Liver (tissue), 9 donors: ENCODE data around the gene NDUFAB1. TPM values are rescaled to one million over a fixed set of nuclear protein-coding genes. Genes with fewer than 3 reads are reported as not detected.

Experiments used
- DNase-seq: peaks from one replicate; pipeline ENCODE4 v3.0.0-alpha.2; 2017; ENCODE audit warnings: low spot score
- H3K27ac ChIP-seq, 2 donors: one replicate each; pipeline ENCODE4 v1.7.0; 2013; ENCODE audit warnings: inconsistent platforms in 2 of 2, low read length in 2 of 2, control low read depth in 1 of 2, low read depth in 1 of 2, mild to moderate bottlenecking in 1 of 2
- H3K27me3 ChIP-seq, 4 donors: one replicate each; pipeline versions ENCODE4 v1.6.1 to v1.7.0; 2013; ENCODE audit warnings: low read length in 3 of 4, inconsistent platforms in 1 of 4, mild to moderate bottlenecking in 1 of 4, moderate library complexity in 1 of 4; ENCODE audit not compliant: control insufficient read depth in 4 of 4, insufficient read depth in 4 of 4
- H3K36me3 ChIP-seq, 4 donors: one replicate each; pipeline versions ENCODE4 v1.6.1 to v1.7.0; 2013; ENCODE audit warnings: low read length in 3 of 4, mild to moderate bottlenecking in 3 of 4, low read depth in 1 of 4, moderate library complexity in 1 of 4; ENCODE audit not compliant: control insufficient read depth in 4 of 4, insufficient read depth in 3 of 4
- H3K4me1 ChIP-seq, 4 donors: one replicate each; pipeline versions ENCODE4 v1.6.1 to v1.7.0; 2013; ENCODE audit warnings: low read length in 3 of 4, mild to moderate bottlenecking in 3 of 4, moderate library complexity in 1 of 4; ENCODE audit not compliant: control insufficient read depth in 4 of 4, insufficient read depth in 4 of 4
- H3K4me3 ChIP-seq, 3 donors: one replicate each; pipeline versions ENCODE4 v1.6.1 to v1.7.0; 2013; ENCODE audit warnings: low read length in 3 of 3, control low read depth in 1 of 3, low read depth in 1 of 3, mild to moderate bottlenecking in 1 of 3
- H3K9ac ChIP-seq, 2 donors: one replicate each; pipeline ENCODE4 v1.7.0; 2013; ENCODE audit warnings: low read length in 2 of 2, mild to moderate bottlenecking in 2 of 2, moderate library complexity in 2 of 2, control low read depth in 1 of 2, low read depth in 1 of 2
- H3K9me3 ChIP-seq, 4 donors: one replicate each; pipeline versions ENCODE4 v1.6.1 to v1.7.0; 2013; ENCODE audit warnings: low read length in 3 of 4; ENCODE audit not compliant: control insufficient read depth in 4 of 4
- EGR1 ChIP-seq, 2 donors: IDR thresholded peaks; 2 replicates each; pipeline ENCODE4 v1.6.1; 2016 to 2018; ENCODE audit warnings: antibody characterized with exemption in 2 of 2, low read depth in 2 of 2
- FOXA1 ChIP-seq: IDR thresholded peaks from 2 replicates; pipeline ENCODE4 v1.6.1; 2016; ENCODE audit warnings: antibody characterized with exemption
- FOXA2 ChIP-seq: IDR thresholded peaks from 2 replicates; pipeline ENCODE4 v1.6.1; 2016; ENCODE audit warnings: antibody characterized with exemption
- GABPA ChIP-seq, 2 donors: IDR thresholded peaks in 1 of 2; conservative IDR thresholded peaks in 1 of 2; 2 replicates each; pipeline ENCODE4 v1.6.1; 2016; ENCODE audit warnings: antibody characterized with exemption in 2 of 2, mild to moderate bottlenecking in 1 of 2, moderate library complexity in 1 of 2
- HNF4A ChIP-seq, 2 donors: conservative IDR thresholded peaks; 2 replicates each; pipeline ENCODE4 v1.6.1; 2016; ENCODE audit warnings: antibody characterized with exemption in 2 of 2, mild to moderate bottlenecking in 2 of 2
- HNF4G ChIP-seq: IDR thresholded peaks from 2 replicates; pipeline ENCODE4 v1.6.1; 2016; ENCODE audit warnings: antibody characterized with exemption
- JUND ChIP-seq, 2 donors: IDR thresholded peaks; 2 replicates each; pipeline ENCODE4 v1.6.1; 2016; ENCODE audit warnings: antibody characterized with exemption in 2 of 2
- NR2F2 ChIP-seq: IDR thresholded peaks from 2 replicates; pipeline ENCODE4 v1.6.1; 2016; ENCODE audit warnings: antibody characterized with exemption
- RAD21 ChIP-seq, 2 donors: IDR thresholded peaks; 2 replicates each; pipeline ENCODE4 v1.6.1; 2016; ENCODE audit warnings: antibody characterized with exemption in 2 of 2, mild to moderate bottlenecking in 2 of 2
- RXRA ChIP-seq, 2 donors: IDR thresholded peaks; 2 replicates each; pipeline ENCODE4 v1.6.1; 2017 to 2018; ENCODE audit warnings: antibody characterized with exemption in 2 of 2, mild to moderate bottlenecking in 1 of 2
- SP1 ChIP-seq: IDR thresholded peaks from 2 replicates; pipeline ENCODE4 v1.6.1; 2018; ENCODE audit warnings: antibody characterized with exemption, mild to moderate bottlenecking
- TAF1 ChIP-seq: conservative IDR thresholded peaks from 2 replicates; pipeline ENCODE4 v1.6.1; 2016; ENCODE audit warnings: antibody characterized with exemption, mild to moderate bottlenecking
- YY1 ChIP-seq: IDR thresholded peaks from 2 replicates; pipeline ENCODE4 v1.6.1; 2016; ENCODE audit warnings: antibody characterized with exemption, mild to moderate bottlenecking
- WGBS: extraction: QIAGEN DNeasy Blood & Tissue Kit; methylation state at CpG from one replicate; pipeline ENCODE4 v1.1.7; 2013; 5-methylcytosine and 5-hydroxymethylcytosine counted together
- polyA plus RNA-seq, 2 donors: library from polyadenylated mRNA; stranded (reverse) in 1 of 2; unstranded in 1 of 2; fragments of 200-250 nt in 1 of 2; fragments of >200 nt in 1 of 2; fragmentation: Nextera tagmentation in 1 of 2; extraction: Ambion mirVana in 1 of 2; gene quantifications; one replicate each; pipeline versions ENCODE4 v1.2.1 to v1.2.3, GENCODE V29; 2013 to 2015
- total RNA-seq, 2 donors: library from RNA; depleted of rRNA; stranded (reverse); fragments of >200 nt; gene quantifications; one replicate each; pipeline ENCODE4 v1.2.3, GENCODE V29; 2014
- TF ChIP-seq, protein P1 (sequence below): IDR thresholded peaks from 2 replicates; pipeline ENCODE4 v1.6.1; 2016; ENCODE audit warnings: antibody characterized with exemption, mild to moderate bottlenecking
- TF ChIP-seq, protein P2 (sequence below): IDR thresholded peaks from 2 replicates; pipeline ENCODE4 v1.6.1; 2016; ENCODE audit warnings: antibody characterized with exemption
- TF ChIP-seq, protein P3 (sequence below): IDR thresholded peaks from 2 replicates; pipeline ENCODE4 v1.6.1; 2016; ENCODE audit warnings: antibody characterized with exemption
- TF ChIP-seq, protein P4 (sequence below): IDR thresholded peaks from 2 replicates; pipeline ENCODE4 v1.6.1; 2016; ENCODE audit warnings: antibody characterized with exemption
- TF ChIP-seq, protein P5 (sequence below): fragments of 150-350 bp; IDR thresholded peaks from 2 replicates; pipeline ENCODE4 v1.5.1; 2017; ENCODE audit warnings: improper control_type of control experiment, low read depth, low read length; ENCODE audit not compliant: missing input control
- donor health status: healthy.
- donor health status: healthy.
- donor health status: healthy.
- donor health status: healthy.
- donor health status: healthy.

Gene NDUFAB1
- total and polyA plus RNA-seq, 4 donors = 47.4 to 263 (median 149) TPM

DNA sequence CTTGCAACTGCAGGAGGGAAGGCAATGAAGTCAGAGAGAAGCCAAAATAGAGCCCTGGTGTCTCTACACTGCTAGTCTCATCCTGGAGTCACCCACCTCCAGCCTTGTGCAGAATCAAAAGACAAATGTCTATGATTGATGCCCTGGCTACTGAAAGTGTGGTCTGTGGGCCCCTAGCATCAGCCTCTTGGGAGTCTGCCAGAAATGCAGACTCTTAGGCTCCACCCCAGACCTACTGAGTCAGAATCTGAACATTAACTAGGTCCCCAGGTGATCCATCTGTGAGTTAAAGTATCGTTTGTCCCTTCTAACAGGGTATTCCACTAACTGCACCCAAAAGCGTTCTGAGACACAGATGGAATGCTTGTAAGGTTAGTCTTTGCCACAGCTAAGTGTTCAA, 60.2 kb downstream of the NDUFAB1 start (continued):
- TF ChIP-seq, protein P1, sequence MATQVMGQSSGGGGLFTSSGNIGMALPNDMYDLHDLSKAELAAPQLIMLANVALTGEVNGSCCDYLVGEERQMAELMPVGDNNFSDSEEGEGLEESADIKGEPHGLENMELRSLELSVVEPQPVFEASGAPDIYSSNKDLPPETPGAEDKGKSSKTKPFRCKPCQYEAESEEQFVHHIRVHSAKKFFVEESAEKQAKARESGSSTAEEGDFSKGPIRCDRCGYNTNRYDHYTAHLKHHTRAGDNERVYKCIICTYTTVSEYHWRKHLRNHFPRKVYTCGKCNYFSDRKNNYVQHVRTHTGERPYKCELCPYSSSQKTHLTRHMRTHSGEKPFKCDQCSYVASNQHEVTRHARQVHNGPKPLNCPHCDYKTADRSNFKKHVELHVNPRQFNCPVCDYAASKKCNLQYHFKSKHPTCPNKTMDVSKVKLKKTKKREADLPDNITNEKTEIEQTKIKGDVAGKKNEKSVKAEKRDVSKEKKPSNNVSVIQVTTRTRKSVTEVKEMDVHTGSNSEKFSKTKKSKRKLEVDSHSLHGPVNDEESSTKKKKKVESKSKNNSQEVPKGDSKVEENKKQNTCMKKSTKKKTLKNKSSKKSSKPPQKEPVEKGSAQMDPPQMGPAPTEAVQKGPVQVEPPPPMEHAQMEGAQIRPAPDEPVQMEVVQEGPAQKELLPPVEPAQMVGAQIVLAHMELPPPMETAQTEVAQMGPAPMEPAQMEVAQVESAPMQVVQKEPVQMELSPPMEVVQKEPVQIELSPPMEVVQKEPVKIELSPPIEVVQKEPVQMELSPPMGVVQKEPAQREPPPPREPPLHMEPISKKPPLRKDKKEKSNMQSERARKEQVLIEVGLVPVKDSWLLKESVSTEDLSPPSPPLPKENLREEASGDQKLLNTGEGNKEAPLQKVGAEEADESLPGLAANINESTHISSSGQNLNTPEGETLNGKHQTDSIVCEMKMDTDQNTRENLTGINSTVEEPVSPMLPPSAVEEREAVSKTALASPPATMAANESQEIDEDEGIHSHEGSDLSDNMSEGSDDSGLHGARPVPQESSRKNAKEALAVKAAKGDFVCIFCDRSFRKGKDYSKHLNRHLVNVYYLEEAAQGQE = no peak
- TF ChIP-seq HNF4A (conservative IDR thresholded peaks at IDR 0.05) (no peak), NR2F2 (no peak), RAD21 (IDR thresholded peaks at IDR 0.05) (no peak), EGR1 (IDR thresholded peaks at IDR 0.05; ENCODE audit: low read depth in 2 of 2) (no peak), GABPA (IDR thresholded peaks at IDR 0.05 in 1 of 2, conservative IDR thresholded peaks at IDR 0.05 in 1 of 2) (no peak)
- TF ChIP-seq, protein P2, sequence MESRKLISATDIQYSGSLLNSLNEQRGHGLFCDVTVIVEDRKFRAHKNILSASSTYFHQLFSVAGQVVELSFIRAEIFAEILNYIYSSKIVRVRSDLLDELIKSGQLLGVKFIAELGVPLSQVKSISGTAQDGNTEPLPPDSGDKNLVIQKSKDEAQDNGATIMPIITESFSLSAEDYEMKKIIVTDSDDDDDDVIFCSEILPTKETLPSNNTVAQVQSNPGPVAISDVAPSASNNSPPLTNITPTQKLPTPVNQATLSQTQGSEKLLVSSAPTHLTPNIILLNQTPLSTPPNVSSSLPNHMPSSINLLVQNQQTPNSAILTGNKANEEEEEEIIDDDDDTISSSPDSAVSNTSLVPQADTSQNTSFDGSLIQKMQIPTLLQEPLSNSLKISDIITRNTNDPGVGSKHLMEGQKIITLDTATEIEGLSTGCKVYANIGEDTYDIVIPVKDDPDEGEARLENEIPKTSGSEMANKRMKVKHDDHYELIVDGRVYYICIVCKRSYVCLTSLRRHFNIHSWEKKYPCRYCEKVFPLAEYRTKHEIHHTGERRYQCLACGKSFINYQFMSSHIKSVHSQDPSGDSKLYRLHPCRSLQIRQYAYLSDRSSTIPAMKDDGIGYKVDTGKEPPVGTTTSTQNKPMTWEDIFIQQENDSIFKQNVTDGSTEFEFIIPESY = no peak

DNA sequence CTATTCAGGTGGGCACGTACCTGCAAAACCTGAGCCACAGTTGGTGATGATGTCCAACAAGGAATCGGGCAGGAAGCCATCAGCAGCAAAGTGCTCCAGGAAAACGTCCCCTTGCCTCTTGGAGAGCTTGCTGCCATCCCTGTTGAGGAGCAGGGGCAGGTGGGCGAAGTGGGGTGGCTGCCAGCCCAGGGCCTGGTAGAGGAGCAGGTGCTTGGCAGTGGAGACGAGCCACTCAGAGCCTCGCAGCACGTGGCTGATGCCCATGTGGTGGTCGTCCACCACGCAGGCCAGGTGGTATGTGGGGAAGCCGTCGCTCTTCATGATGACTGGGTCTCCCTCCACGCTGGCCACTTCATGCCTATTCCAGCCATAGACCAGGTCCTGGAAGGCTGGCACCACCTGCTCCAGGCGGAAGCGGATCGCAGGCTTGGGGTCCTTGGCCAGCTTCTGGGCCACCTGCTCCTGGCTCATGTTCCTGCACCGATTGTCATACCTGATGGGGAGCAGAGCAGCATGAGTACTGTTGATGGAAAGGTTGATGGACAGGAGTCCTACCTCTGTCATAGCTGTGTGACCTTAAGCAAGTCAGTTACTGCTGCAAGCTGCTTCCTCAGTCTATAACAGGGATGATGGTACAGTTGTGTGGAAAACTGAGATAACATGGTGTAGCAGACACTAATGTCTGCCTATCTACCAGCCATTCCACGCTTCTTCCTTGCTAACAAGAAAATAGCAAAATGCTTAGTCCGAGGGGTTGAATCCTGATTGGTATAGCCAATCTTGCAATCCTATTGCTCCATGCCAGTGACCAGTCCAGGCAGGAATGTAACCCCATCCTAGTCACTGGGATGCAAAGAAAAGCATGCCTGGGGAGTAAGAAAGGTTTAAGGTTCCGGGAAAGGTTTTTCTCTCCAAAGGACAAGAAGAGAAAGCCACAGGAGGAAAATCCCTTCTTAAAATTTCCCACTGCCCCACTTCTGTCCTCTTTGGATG, 61.0 kb downstream of the NDUFAB1 start:
- no peaks in the 10 kb centered on the region for H3K27me3 ChIP-seq
- DNase-seq = no peak
- TF ChIP-seq FOXA1 (no peak), TAF1 (no peak), SP1 (no peak), JUND (IDR thresholded peaks at IDR 0.05) (no peak), HNF4G (no peak), RXRA (IDR thresholded peaks at IDR 0.05) (no peak), NR2F2 (no peak), HNF4A (conservative IDR thresholded peaks at IDR 0.05) (no peak), FOXA2 (no peak), YY1 (no peak), RAD21 (IDR thresholded peaks at IDR 0.05) (no peak), EGR1 (IDR thresholded peaks at IDR 0.05; ENCODE audit: low read depth in 2 of 2) (no peak), GABPA (IDR thresholded peaks at IDR 0.05 in 1 of 2, conservative IDR thresholded peaks at IDR 0.05 in 1 of 2) (no peak)
- TF ChIP-seq, protein P2 = no peak
- TF ChIP-seq, protein P3, sequence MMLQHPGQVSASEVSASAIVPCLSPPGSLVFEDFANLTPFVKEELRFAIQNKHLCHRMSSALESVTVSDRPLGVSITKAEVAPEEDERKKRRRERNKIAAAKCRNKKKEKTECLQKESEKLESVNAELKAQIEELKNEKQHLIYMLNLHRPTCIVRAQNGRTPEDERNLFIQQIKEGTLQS = no peak
- TF ChIP-seq, protein P4, sequence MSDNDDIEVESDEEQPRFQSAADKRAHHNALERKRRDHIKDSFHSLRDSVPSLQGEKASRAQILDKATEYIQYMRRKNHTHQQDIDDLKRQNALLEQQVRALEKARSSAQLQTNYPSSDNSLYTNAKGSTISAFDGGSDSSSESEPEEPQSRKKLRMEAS = no peak
- TF ChIP-seq, protein P5, sequence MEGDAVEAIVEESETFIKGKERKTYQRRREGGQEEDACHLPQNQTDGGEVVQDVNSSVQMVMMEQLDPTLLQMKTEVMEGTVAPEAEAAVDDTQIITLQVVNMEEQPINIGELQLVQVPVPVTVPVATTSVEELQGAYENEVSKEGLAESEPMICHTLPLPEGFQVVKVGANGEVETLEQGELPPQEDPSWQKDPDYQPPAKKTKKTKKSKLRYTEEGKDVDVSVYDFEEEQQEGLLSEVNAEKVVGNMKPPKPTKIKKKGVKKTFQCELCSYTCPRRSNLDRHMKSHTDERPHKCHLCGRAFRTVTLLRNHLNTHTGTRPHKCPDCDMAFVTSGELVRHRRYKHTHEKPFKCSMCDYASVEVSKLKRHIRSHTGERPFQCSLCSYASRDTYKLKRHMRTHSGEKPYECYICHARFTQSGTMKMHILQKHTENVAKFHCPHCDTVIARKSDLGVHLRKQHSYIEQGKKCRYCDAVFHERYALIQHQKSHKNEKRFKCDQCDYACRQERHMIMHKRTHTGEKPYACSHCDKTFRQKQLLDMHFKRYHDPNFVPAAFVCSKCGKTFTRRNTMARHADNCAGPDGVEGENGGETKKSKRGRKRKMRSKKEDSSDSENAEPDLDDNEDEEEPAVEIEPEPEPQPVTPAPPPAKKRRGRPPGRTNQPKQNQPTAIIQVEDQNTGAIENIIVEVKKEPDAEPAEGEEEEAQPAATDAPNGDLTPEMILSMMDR = no peak
- TF ChIP-seq, protein P1 = no peak
- H3K4me3 ChIP-seq = no peak overlapping the region
- H3K27ac ChIP-seq = no peak overlapping the region
- H3K9me3 ChIP-seq = no peaks in the 10 kb centered on the region
- H3K4me1 ChIP-seq = no peaks in the 10 kb centered on the region
- WGBS = 95% methylated on average over 19 of the region's 19 CpGs
- H3K36me3 ChIP-seq = peaks cover 12 to 59% (median 37%) of the 10 kb centered on the region in 4 donors
- H3K9ac ChIP-seq = no peak overlapping the region
